Endothelial cell of umbilical vein (primary cell): ENCODE data around the gene FLNB. TPM values are rescaled to one million over a fixed set of nuclear protein-coding genes. Genes with fewer than 3 reads are reported as not detected.

Experiments used
- BruUV-seq: library from RNA; stranded (reverse); fragments of 400-500 nt; replicated peaks from 2 replicates; lab custom pipeline; 2021; lab: Mats Ljungman, UMichigan
- CTCF ChIA-PET: fragments of 300-600, 350-600 bp; sonication (Branson Sonifier 250); formaldehyde crosslinking; loops from one replicate; lab custom pipeline; 2021; ENCODE audit warnings: antibody characterized with exemption, inconsistent platforms; lab: Charles Lee
- POLR2A ChIA-PET: fragments of 300-600, 350-600 bp; sonication (Branson Sonifier 250); formaldehyde crosslinking; loops from one replicate; lab custom pipeline; 2021; ENCODE audit warnings: antibody characterized with exemption, inconsistent platforms; lab: Charles Lee
- DNase-seq: peaks from one replicate; pipeline ENCODE4 v3.0.0-alpha.2; 2011; ENCODE audit warnings: low read depth, low spot score
- FAIRE-seq: peaks from 2 replicates; lab custom pipeline; 2011; peaks lifted over from hg19 to GRCh38; lab: Jason Lieb, UNC
- H2AFZ ChIP-seq: 2 replicates; pipeline ENCODE4 v1.6.0; 2012; ENCODE audit warnings: low read depth, low read length, control low read depth, inconsistent platforms
- H3K27ac ChIP-seq: 2 replicates; pipeline ENCODE4 v1.5.1; 2011; ENCODE audit warnings: low read depth, mild to moderate bottlenecking, control low read depth, low read length, moderate library complexity; ENCODE audit not compliant: insufficient read depth
- H3K27me3 ChIP-seq, 2 experiments: 2 replicates each; pipeline versions ENCODE4 v1.6.0 to v1.6.1; 2011; ENCODE audit warnings: low read length in 2 of 2, mixed read lengths in 1 of 2; ENCODE audit not compliant: control insufficient read depth in 2 of 2, insufficient read depth in 2 of 2
- H3K36me3 ChIP-seq, 2 experiments: 2 replicates in 1 of 2; 3 replicates in 1 of 2; pipeline ENCODE4 v1.5.1; 2011; ENCODE audit warnings: low read length in 2 of 2, mild to moderate bottlenecking in 1 of 2, moderate library complexity in 1 of 2; ENCODE audit not compliant: control insufficient read depth in 2 of 2, insufficient read depth in 2 of 2; ENCODE audit errors: extremely low read depth in 1 of 2
- H3K4me1 ChIP-seq: 3 replicates; pipeline ENCODE4 v1.5.1; 2011; ENCODE audit warnings: mild to moderate bottlenecking, low read length; ENCODE audit not compliant: control insufficient read depth, insufficient read depth; ENCODE audit errors: extremely low read depth
- H3K4me2 ChIP-seq: 2 replicates; pipeline ENCODE4 v1.6.1; 2011; ENCODE audit warnings: low read length, control low read depth, mixed read lengths; ENCODE audit not compliant: insufficient read depth
- H3K4me3 ChIP-seq, 3 experiments: fragments of 200-600 bp in 1 of 3; sonication (generic), shearing (Covaris generic) in 1 of 3; replicated peaks in 1 of 3; 2 replicates each; pipeline ENCODE4 v1.5.1; 2011 to 2016; ENCODE audit warnings: control low read depth in 3 of 3, low read length in 3 of 3, mild to moderate bottlenecking in 2 of 3, inconsistent platforms in 1 of 3, low read depth in 1 of 3, moderate library complexity in 1 of 3; ENCODE audit not compliant: insufficient read depth in 1 of 3
- H3K79me2 ChIP-seq: 2 replicates; pipeline ENCODE4 v1.6.0; 2012; ENCODE audit warnings: low read length, inconsistent platforms; ENCODE audit not compliant: control insufficient read depth, insufficient read depth
- H3K9ac ChIP-seq: replicated peaks from 2 replicates; pipeline ENCODE3; 2011; ENCODE audit warnings: low read length, control low read depth; ENCODE audit not compliant: insufficient read depth; ENCODE audit errors: extremely low read depth
- H3K9me1 ChIP-seq: replicated peaks from 3 replicates; pipeline ENCODE4 v1.6.0; 2011; ENCODE audit warnings: mild to moderate bottlenecking, low read length; ENCODE audit not compliant: control insufficient read depth, insufficient read depth; ENCODE audit errors: extremely low read depth
- H3K9me3 ChIP-seq: replicated peaks from 2 replicates; pipeline ENCODE4 v1.5.1; 2012; ENCODE audit warnings: low read length, inconsistent platforms; ENCODE audit not compliant: control insufficient read depth, insufficient read depth
- H4K20me1 ChIP-seq: replicated peaks from 2 replicates; pipeline ENCODE3; 2011; ENCODE audit warnings: mild to moderate bottlenecking, low read length; ENCODE audit not compliant: control insufficient read depth, insufficient read depth; ENCODE audit errors: extremely low read depth
- EZH2 ChIP-seq: IDR thresholded peaks from 2 replicates; pipeline ENCODE4 v1.6.1; 2012; ENCODE audit warnings: borderline replicate concordance, low read depth, mild to moderate bottlenecking, moderate library complexity, low read length, inconsistent platforms; ENCODE audit not compliant: severe bottlenecking
- FOS ChIP-seq: IDR thresholded peaks from 2 replicates; pipeline ENCODE4 v1.6.1; 2011; ENCODE audit warnings: mild to moderate bottlenecking, low read length, moderate library complexity, borderline replicate concordance; ENCODE audit not compliant: insufficient read depth
- GATA2 ChIP-seq: IDR thresholded peaks from 2 replicates; pipeline ENCODE4 v1.7.0; 2011; ENCODE audit warnings: low read depth, mild to moderate bottlenecking, moderate library complexity, mixed read lengths, low read length; ENCODE audit not compliant: insufficient read length, insufficient read depth
- JUN ChIP-seq: IDR thresholded peaks from 2 replicates; pipeline ENCODE4 v1.6.1; 2011; ENCODE audit warnings: borderline replicate concordance, low read depth; ENCODE audit not compliant: insufficient read length, insufficient read depth
- MYC ChIP-seq: IDR thresholded peaks from one replicate; pipeline ENCODE4 v1.6.1; 2011; ENCODE audit warnings: mild to moderate bottlenecking, low read depth, low read length
- POLR2A ChIP-seq: IDR thresholded peaks from 2 replicates; pipeline ENCODE4 v1.6.1; 2012; ENCODE audit warnings: low read depth, mild to moderate bottlenecking, control low read depth, low read length
- POLR2AphosphoS5 ChIP-seq: IDR thresholded peaks from 2 replicates; pipeline ENCODE4 v1.6.1; 2012; ENCODE audit warnings: low read depth, mild to moderate bottlenecking, control low read depth, low read length, moderate library complexity; ENCODE audit not compliant: insufficient read depth
- dilution Hi-C: fragments of 300-500 bp; cut with MboI; formaldehyde crosslinking; loops from one replicate; pipeline ENCODE4 v1.15.0; 2019; ENCODE audit warnings: low sequenced_read_pairs; ENCODE audit not compliant: extremely low pct_ligation_motif_present
- intact Hi-C: fragments of 100-400 bp; cut with micrococcal nuclease; formaldehyde crosslinking; loops from one replicate; pipeline ENCODE4 v1.10.0; 2022
- polyA plus RNA-seq, 4 experiments: library from polyadenylated mRNA; depleted of rRNA in 3 of 4; stranded (reverse) in 3 of 4; unstranded in 1 of 4; fragments of >200 nt; gene quantifications; 2 replicates each; pipeline versions ENCODE4 v1.2.1 to v1.2.3, GENCODE V29; 2011 to 2012; ENCODE audit warnings: missing spikeins in 1 of 4
- total RNA-seq: library from RNA; stranded (reverse); gene quantifications from 2 replicates; pipeline ENCODE4 v1.2.3, GENCODE V29; 2021
- TF ChIP-seq, protein P1 (sequence below), 2 donors: IDR thresholded peaks; 1 replicate in 1 of 2; 2 replicates in 1 of 2; pipeline ENCODE4 v1.5.1; 2011; ENCODE audit warnings: low read length in 2 of 2, mild to moderate bottlenecking in 2 of 2, moderate library complexity in 2 of 2, control low read depth in 1 of 2, inconsistent platforms in 1 of 2, low read depth in 1 of 2; ENCODE audit not compliant: insufficient read depth in 1 of 2; ENCODE audit errors: extremely low read depth in 1 of 2
- TF ChIP-seq, protein P2 (sequence below): IDR thresholded peaks from 2 replicates; pipeline ENCODE4 v1.6.1; 2011; ENCODE audit not compliant: insufficient read depth, insufficient read length

FLNB gene
- total and polyA plus RNA-seq, 2 donors (not counting 3 experiments of a cell fraction or from before 2014, with no cell fraction given): 479 to 670 TPM

DNA sequence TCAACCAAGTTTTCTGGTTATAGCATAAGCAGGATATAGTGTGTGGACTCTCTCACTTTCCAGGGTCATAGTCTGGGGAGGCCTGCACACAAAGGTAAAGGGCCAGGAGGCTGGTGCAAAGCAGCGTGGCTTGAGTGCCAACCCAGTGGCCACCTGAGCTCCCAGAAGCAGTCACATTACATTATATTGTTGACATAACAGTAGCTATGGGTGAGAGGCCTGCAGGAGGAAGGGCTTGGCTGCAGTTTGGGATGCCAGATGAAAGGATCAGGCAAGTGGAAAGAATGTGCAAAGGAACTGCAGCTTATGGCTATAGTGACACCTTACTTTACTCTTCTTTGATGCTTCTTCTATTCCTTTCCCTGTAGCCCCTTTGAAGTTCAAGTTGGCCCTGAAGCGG is 96.5 kb downstream of the FLNB start:
- FAIRE-seq: no peak
- Histone ChIP-seq H3K9me1 (no peaks in the 10 kb centered on the region), H2AFZ (no peak overlapping the region), H4K20me1 (no peaks in the 10 kb centered on the region), H3K79me2 (peaks cover 49% of the 10 kb centered on the region), H3K9me3 (no peaks in the 10 kb centered on the region), H3K4me3 (no peak overlapping the region), H3K27me3 (no peaks in the 10 kb centered on the region), H3K36me3 (peaks cover 63 to 74% of the 10 kb centered on the region in 2 experiments), H3K9ac (no peak overlapping the region), H3K4me1 (no peaks in the 10 kb centered on the region), H3K27ac (no peak overlapping the region), H3K4me2 (no peak overlapping the region)
- dilution Hi-C loops: no loop called here
- ChIA-PET CTCF (interaction anchor here (1.8 to 3.4 kb wide), 2 partner anchors 23 to 97 kb away, joined by 5 to 10 read pairs; partner anchors contain the start of gene FLNB), POLR2A (no interaction called here)
- DNase-seq: no peak
- no TSS peak for BruUV-seq
- intact Hi-C loops: no loop called here
- TF ChIP-seq POLR2A: no peak
- TF ChIP-seq MYC: no peak
- TF ChIP-seq, protein P1, sequence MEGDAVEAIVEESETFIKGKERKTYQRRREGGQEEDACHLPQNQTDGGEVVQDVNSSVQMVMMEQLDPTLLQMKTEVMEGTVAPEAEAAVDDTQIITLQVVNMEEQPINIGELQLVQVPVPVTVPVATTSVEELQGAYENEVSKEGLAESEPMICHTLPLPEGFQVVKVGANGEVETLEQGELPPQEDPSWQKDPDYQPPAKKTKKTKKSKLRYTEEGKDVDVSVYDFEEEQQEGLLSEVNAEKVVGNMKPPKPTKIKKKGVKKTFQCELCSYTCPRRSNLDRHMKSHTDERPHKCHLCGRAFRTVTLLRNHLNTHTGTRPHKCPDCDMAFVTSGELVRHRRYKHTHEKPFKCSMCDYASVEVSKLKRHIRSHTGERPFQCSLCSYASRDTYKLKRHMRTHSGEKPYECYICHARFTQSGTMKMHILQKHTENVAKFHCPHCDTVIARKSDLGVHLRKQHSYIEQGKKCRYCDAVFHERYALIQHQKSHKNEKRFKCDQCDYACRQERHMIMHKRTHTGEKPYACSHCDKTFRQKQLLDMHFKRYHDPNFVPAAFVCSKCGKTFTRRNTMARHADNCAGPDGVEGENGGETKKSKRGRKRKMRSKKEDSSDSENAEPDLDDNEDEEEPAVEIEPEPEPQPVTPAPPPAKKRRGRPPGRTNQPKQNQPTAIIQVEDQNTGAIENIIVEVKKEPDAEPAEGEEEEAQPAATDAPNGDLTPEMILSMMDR (IDR thresholded peaks at IDR 0.05; ENCODE audit: extremely low read depth in 1 of 2, insufficient read depth in 1 of 2, low read depth in 1 of 2, low read length in 2 of 2): no peak
- TF ChIP-seq FOS: no peak
- no peak for TF ChIP-seq GATA2
- TF ChIP-seq POLR2AphosphoS5: no peak
- TF ChIP-seq, protein P2, sequence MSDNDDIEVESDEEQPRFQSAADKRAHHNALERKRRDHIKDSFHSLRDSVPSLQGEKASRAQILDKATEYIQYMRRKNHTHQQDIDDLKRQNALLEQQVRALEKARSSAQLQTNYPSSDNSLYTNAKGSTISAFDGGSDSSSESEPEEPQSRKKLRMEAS: no peak
- TF ChIP-seq JUN: no peak
- no peak for TF ChIP-seq EZH2
